ENCODE results near the gene CNTNAP1.

CNTNAP1 gene

GRCh38 chr17:42679492-42680330, 2.6 kb upstream of the CNTNAP1 start:
- peak overlapping the region; percentile 86 for H3K27ac ChIP-seq (ENCODE audit: low read length)
- peaks cover 16 to 63% of the 10 kb centered on the region in 2 donors for H3K4me1 ChIP-seq (ENCODE audit: control insufficient read depth in 1 of 2, insufficient read depth in 2 of 2, low read length in 2 of 2)

GRCh38 chr17:42680331-42680808, 2.0 kb upstream of the CNTNAP1 start:
- Histone ChIP-seq H3K4me3 (ENCODE audit: low read depth in 1 of 2, low read length in 2 of 2) (peak overlapping the region; percentile 39 to 93), H3K27me3 (ENCODE audit: low read depth, low read length) (no peaks in the 10 kb centered on the region), H3K36me3 (ENCODE audit: control insufficient read depth in 1 of 2, insufficient read depth in 2 of 2, low read length in 2 of 2) (no peaks in the 10 kb centered on the region), H3K4me1 (ENCODE audit: control insufficient read depth in 1 of 2, insufficient read depth in 2 of 2, low read length in 2 of 2) (peaks cover 16 to 56% of the 10 kb centered on the region in 2 donors), H3K9me3 (ENCODE audit: control insufficient read depth in 1 of 2, low read length in 2 of 2) (no peaks in the 10 kb centered on the region), H3K27ac (ENCODE audit: low read length) (peak overlapping the region; percentile 86)

More at GRCh38 chr17:42679492-42680330, 2.6 kb upstream of the CNTNAP1 start:
- Histone ChIP-seq H3K9me3 (ENCODE audit: control insufficient read depth in 1 of 2, low read length in 2 of 2) (no peaks in the 10 kb centered on the region), H3K27me3 (ENCODE audit: low read depth, low read length) (no peaks in the 10 kb centered on the region), H3K4me3 (ENCODE audit: low read depth in 1 of 2, low read length in 2 of 2) (peak overlapping the region; percentile 39 to 93), H3K36me3 (ENCODE audit: control insufficient read depth in 1 of 2, insufficient read depth in 2 of 2, low read length in 2 of 2) (no peaks in the 10 kb centered on the region)

DNA sequence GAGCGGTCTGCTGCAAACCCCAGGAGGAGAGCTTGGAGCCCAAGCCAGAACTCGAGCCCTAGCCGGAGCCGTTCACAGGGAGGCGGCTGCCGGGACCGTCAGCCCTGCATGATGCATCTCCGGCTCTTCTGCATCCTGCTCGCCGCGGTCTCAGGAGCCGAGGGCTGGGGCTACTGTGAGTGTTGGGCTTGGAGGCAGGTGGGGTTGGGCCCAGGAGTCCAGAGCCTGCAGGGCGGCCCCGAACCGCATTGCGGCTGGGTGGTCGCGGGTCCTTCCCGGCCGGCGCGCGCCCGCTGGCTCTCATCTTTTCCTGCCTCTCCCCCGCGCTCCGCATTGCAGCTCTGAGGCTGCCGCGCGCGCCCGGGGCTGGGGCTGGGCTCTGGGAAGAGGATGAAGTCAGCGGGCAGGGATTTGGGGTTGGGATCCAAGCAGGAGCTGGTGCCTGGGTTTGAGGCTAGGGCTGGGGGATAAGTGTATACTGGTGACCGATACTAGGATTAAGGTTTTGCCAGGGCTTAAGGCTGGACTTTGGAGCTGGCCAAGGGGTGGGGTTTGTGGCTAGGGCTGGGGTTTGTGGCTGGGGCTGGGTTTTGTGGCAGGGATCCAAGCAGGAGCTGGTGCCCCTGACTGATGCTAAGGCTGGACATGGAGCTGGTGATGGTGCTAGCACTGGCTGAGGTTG, 532 bp downstream of the CNTNAP1 start:
- Histone ChIP-seq H3K27me3 (ENCODE audit: low read depth, low read length) (no peaks in the 10 kb centered on the region), H3K4me1 (ENCODE audit: control insufficient read depth in 1 of 2, insufficient read depth in 2 of 2, low read length in 2 of 2) (peaks cover 16 to 50% of the 10 kb centered on the region in 2 donors), H3K27ac (ENCODE audit: low read length) (peak overlapping the region; percentile 69), H3K4me3 (ENCODE audit: low read depth in 1 of 2, low read length in 2 of 2) (peak overlapping the region; percentile 66), H3K9me3 (ENCODE audit: control insufficient read depth in 1 of 2, low read length in 2 of 2) (no peaks in the 10 kb centered on the region), H3K36me3 (ENCODE audit: control insufficient read depth in 1 of 2, insufficient read depth in 2 of 2, low read length in 2 of 2) (peaks cover 0 to 5% of the 10 kb centered on the region in 2 donors)

DNA sequence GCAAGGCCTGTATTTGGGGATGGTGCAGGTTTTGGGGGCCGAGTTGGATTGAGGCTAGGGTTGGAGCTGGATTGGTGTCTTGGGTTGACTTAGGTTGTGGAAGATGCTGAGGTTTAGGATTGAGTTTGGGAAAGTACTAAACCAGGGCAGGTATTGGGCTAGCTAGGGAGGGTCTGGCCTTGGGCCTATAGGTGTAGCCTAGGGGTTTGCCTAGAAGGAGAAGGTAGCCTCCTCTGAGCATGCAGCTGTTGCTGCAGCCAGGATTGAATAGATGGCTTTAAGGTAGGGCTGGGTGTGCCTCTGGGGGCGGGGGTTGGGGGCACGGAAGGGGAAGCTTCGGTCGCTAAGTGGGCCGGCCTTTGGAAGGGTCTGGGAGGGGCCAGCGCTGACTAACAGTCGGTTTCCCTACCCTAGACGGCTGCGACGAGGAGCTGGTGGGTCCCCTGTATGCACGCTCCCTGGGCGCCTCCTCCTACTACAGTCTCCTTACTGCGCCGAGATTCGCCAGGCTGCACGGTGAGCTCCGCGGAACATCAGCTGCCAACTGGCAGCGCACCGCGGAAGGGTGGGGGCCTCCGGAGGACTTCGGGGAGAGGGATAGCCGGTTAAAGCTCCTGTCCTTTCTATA, 1.2 kb downstream of the CNTNAP1 start:
- H3K4me1 ChIP-seq (ENCODE audit: control insufficient read depth in 1 of 2, insufficient read depth in 2 of 2, low read length in 2 of 2): peaks cover 14 to 47% of the 10 kb centered on the region in 2 donors
- no peaks in the 10 kb centered on the region for H3K9me3 ChIP-seq (ENCODE audit: control insufficient read depth in 1 of 2, low read length in 2 of 2)
- peak overlapping the region; percentile 16 for H3K27ac ChIP-seq (ENCODE audit: low read length)
- peaks cover 0 to 8% of the 10 kb centered on the region in 2 donors for H3K36me3 ChIP-seq (ENCODE audit: control insufficient read depth in 1 of 2, insufficient read depth in 2 of 2, low read length in 2 of 2)
- no peaks in the 10 kb centered on the region for H3K27me3 ChIP-seq (ENCODE audit: low read depth, low read length)
- peak overlapping the region; percentile 66 for H3K4me3 ChIP-seq (ENCODE audit: low read depth in 1 of 2, low read length in 2 of 2)

DNA sequence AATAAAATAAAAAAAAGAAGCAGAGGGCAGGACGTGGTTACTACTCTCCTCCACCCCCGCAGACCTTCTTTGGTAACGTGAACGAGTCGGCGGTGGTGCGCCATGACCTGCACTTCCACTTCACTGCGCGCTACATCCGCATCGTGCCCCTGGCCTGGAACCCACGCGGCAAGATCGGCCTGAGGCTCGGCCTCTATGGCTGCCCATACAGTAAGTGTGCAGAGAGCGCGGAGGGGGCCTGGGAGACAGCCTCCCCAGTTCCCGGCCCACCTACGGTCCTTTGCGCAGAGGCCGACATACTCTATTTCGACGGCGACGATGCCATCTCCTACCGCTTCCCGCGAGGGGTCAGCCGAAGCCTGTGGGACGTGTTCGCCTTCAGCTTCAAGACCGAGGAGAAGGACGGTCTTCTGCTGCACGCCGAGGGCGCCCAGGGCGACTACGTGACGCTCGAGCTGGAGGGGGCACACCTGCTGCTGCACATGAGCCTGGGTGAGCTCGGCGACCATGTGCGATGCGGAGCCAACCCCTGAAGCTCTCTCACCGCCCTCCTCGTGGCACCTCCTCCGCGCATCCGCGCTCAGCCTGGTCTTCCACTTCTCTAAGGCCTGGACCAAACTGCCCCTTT, 2.7 kb downstream of the CNTNAP1 start:
- Histone ChIP-seq H3K27ac (ENCODE audit: low read length) (no peak overlapping the region), H3K9me3 (ENCODE audit: control insufficient read depth in 1 of 2, low read length in 2 of 2) (no peaks in the 10 kb centered on the region), H3K36me3 (ENCODE audit: control insufficient read depth in 1 of 2, insufficient read depth in 2 of 2, low read length in 2 of 2) (peaks cover 0 to 9% of the 10 kb centered on the region in 2 donors), H3K4me3 (ENCODE audit: low read depth in 1 of 2, low read length in 2 of 2) (no peak overlapping the region), H3K4me1 (ENCODE audit: control insufficient read depth in 1 of 2, insufficient read depth in 2 of 2, low read length in 2 of 2) (peaks cover 8 to 34% of the 10 kb centered on the region in 2 donors), H3K27me3 (ENCODE audit: low read depth, low read length) (no peaks in the 10 kb centered on the region)

- Histone ChIP-seq H3K27ac (ENCODE audit: low read length) (no peak overlapping the region), H3K27me3 (ENCODE audit: low read depth, low read length) (no peaks in the 10 kb centered on the region), H3K4me1 (ENCODE audit: control insufficient read depth in 1 of 2, insufficient read depth in 2 of 2, low read length in 2 of 2) (peaks cover 8 to 28% of the 10 kb centered on the region in 2 donors), H3K36me3 (ENCODE audit: control insufficient read depth in 1 of 2, insufficient read depth in 2 of 2, low read length in 2 of 2) (peaks cover 0 to 16% of the 10 kb centered on the region in 2 donors), H3K4me3 (ENCODE audit: low read depth in 1 of 2, low read length in 2 of 2) (no peak overlapping the region), H3K9me3 (ENCODE audit: control insufficient read depth in 1 of 2, low read length in 2 of 2) (no peaks in the 10 kb centered on the region)
These were observed 3.5 kb downstream of the CNTNAP1 start for GRCh38 chr17:42685831-42686230.

DNA sequence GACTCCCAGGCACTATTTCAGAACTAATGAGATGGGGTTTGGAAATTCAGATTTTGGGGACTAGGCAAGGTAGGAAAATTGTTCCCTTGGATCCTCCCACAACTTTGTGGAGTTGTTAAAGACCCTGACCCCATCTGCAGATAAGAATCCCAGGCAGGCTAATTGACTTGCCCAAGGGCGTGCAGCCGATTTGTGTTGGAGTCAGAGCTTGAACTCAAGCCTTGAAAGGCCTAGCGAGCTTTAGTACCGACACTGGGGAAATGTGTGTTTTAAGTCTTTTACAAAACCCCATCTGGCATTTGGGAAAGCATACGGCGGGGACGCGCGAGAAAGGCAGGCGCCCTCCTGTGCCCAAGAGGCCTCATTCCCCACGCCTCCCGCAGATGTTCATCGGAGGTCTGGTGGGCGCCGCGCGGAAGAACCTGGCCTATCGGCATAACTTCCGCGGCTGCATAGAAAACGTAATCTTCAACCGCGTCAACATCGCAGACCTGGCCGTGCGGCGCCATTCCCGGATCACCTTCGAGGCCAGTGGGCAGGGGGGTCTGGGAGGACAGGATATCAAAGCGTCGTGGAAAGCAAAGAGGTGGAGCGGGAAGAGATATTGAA, 4.3 kb downstream of the CNTNAP1 start:
- H3K27ac ChIP-seq (ENCODE audit: low read length): no peak overlapping the region
- no peaks in the 10 kb centered on the region for H3K9me3 ChIP-seq (ENCODE audit: control insufficient read depth in 1 of 2, low read length in 2 of 2)
- peaks cover 5 to 24% of the 10 kb centered on the region in 2 donors for H3K4me1 ChIP-seq (ENCODE audit: control insufficient read depth in 1 of 2, insufficient read depth in 2 of 2, low read length in 2 of 2)
- H3K4me3 ChIP-seq (ENCODE audit: low read depth in 1 of 2, low read length in 2 of 2): no peak overlapping the region
- H3K36me3 ChIP-seq (ENCODE audit: control insufficient read depth in 1 of 2, insufficient read depth in 2 of 2, low read length in 2 of 2): peaks cover 0 to 24% of the 10 kb centered on the region in 2 donors
- H3K27me3 ChIP-seq (ENCODE audit: low read depth, low read length): no peaks in the 10 kb centered on the region

- peaks cover 0 to 12% of the 10 kb centered on the region in 2 donors for H3K4me1 ChIP-seq (ENCODE audit: control insufficient read depth in 1 of 2, insufficient read depth in 2 of 2, low read length in 2 of 2)
- H3K36me3 ChIP-seq (ENCODE audit: control insufficient read depth in 1 of 2, insufficient read depth in 2 of 2, low read length in 2 of 2): peaks cover 0 to 30% of the 10 kb centered on the region in 2 donors
- H3K27me3 ChIP-seq (ENCODE audit: low read depth, low read length): no peaks in the 10 kb centered on the region
- no peaks in the 10 kb centered on the region for H3K9me3 ChIP-seq (ENCODE audit: control insufficient read depth in 1 of 2, low read length in 2 of 2)
- no peak overlapping the region for H3K27ac ChIP-seq (ENCODE audit: low read length)
- H3K4me3 ChIP-seq (ENCODE audit: low read depth in 1 of 2, low read length in 2 of 2): no peak overlapping the region
These were observed 5.5 kb downstream of the CNTNAP1 start for GRCh38 chr17:42687707-42688320.

- Histone ChIP-seq H3K27me3 (ENCODE audit: low read depth, low read length) (no peaks in the 10 kb centered on the region), H3K27ac (ENCODE audit: low read length) (no peak overlapping the region), H3K9me3 (ENCODE audit: control insufficient read depth in 1 of 2, low read length in 2 of 2) (no peaks in the 10 kb centered on the region), H3K4me3 (ENCODE audit: low read depth in 1 of 2, low read length in 2 of 2) (no peak overlapping the region), H3K4me1 (ENCODE audit: control insufficient read depth in 1 of 2, insufficient read depth in 2 of 2, low read length in 2 of 2) (no peaks in the 10 kb centered on the region), H3K36me3 (ENCODE audit: control insufficient read depth in 1 of 2, insufficient read depth in 2 of 2, low read length in 2 of 2) (peaks cover under 1 to 42% of the 10 kb centered on the region in 2 donors)
These were observed 8.3 kb downstream of the CNTNAP1 start for GRCh38 chr17:42690596-42690995.

GRCh38 chr17:42691021-42691545, 8.8 kb downstream of the CNTNAP1 start:
- Histone ChIP-seq H3K27ac (ENCODE audit: low read length) (no peak overlapping the region), H3K9me3 (ENCODE audit: control insufficient read depth in 1 of 2, low read length in 2 of 2) (no peaks in the 10 kb centered on the region), H3K36me3 (ENCODE audit: control insufficient read depth in 1 of 2, insufficient read depth in 2 of 2, low read length in 2 of 2) (peaks cover 4 to 46% of the 10 kb centered on the region in 2 donors)

More at GRCh38 chr17:42691021-42691545, 8.8 kb downstream of the CNTNAP1 start:
- no peaks in the 10 kb centered on the region for H3K27me3 ChIP-seq (ENCODE audit: low read depth, low read length)
- H3K4me1 ChIP-seq (ENCODE audit: control insufficient read depth in 1 of 2, insufficient read depth in 2 of 2, low read length in 2 of 2): no peaks in the 10 kb centered on the region
- no peak overlapping the region for H3K4me3 ChIP-seq (ENCODE audit: low read depth in 1 of 2, low read length in 2 of 2)

All from muscle layer of duodenum (tissue), 2 donors.